Measurements from ENCODE around the gene MYOF.
"Not testable (repeated sequence)": the region's sequence is repeated elsewhere in the genome, so short reads cannot be mapped to it uniquely, and the experiment has no call there.

Gene MYOF

GRCh38 chr10:93422118-93422517 lies 60.0 kb downstream of the MYOF start:
- no peak for DNase-seq (ENCODE audit: low read depth)

GRCh38 chr10:93420944-93421825 lies 60.9 kb downstream of the MYOF start:
- no peak for DNase-seq (ENCODE audit: low read depth)

- DNase-seq (ENCODE audit: low read depth): no peak
These were observed 62.0 kb downstream of the MYOF start for GRCh38 chr10:93420091-93420490.

- DNase-seq (ENCODE audit: low read depth): not testable (repeated sequence)
These were observed 63.1 kb downstream of the MYOF start for GRCh38 chr10:93419016-93419415.

GRCh38 chr10:93417921-93418320 lies 64.2 kb downstream of the MYOF start:
- no peak for DNase-seq (ENCODE audit: low read depth)

DNA sequence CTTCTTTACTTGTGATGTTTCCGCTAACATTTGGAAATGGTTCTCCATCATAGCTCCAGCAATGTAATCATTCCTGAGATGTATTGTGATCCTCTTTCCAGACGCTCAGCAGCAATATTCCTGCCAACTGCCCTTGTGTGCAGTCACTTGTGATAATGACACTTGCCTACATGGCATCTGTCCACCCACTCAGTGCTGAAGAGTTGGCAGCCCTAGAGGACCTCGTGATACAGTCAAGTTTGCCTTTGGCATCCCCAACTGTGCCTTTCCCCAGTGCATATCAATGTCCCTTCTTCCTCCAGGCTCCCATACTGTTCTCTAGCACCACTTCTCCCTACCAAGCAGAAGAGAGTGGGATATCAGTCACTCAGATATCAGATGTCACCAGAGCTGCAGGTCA lies 64.9 kb downstream of the MYOF start:
- DNase-seq (ENCODE audit: low read depth): no peak

DNA sequence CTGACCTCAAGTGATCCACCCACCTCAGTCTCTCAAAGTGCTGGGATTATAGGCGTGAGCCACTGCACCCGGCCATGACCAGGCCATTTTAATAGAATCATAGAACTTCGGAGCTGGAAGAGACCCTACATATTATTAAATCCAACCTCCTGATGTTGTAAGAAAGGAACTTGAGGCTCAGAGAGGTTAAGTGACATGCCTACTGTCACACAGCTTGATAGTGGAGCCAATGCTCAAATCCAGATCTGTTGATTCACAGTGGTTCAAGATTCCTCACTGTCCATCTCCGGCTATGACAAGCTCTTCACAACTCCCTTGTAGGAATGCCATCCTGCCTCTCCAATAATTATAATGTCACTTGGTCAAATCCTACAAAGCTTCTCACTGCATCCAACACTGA lies 65.3 kb downstream of the MYOF start:
- DNase-seq (ENCODE audit: low read depth): no peak

DNA sequence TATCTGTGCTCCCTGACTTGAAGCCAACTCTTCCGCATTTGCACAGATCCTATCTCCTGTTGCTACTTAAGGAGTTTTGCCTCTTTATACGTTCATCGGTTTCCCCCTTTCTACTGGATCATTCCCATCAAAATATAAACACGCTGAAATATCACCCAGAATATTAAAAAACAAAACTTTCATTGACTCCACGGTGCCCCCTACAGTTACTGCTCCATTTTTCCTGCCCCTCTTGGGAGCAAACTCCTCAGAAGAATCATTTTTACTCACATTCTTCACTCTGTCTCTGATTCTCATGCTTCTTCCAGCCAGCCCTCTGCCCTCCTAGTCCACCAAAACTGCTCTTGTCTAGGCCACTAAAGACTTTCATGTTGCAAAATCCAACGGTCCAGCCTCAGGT lies 66.4 kb downstream of the MYOF start:
- no peak for DNase-seq (ENCODE audit: low read depth)

DNA sequence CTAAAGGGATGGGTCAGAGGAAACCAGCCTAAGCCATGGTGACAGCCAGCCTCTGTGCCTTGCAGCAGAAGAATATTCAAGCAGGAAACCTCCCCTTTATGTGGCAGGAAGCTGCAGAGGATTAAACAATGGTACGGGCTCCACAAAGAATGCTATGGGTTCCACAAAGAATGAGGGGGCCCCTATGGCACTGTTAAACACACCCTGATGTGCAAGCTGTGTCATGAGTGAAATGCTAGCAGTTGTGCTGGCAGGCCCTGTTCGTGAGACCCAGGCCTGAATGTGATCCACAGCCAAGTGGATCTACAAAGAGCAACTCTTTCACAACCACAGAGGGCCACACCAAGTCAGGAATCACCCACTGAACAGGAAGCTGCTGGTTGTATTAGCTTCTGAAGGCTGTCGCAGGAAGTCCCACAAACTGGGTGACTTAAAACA lies 68.9 kb downstream of the MYOF start:
- DNase-seq (ENCODE audit: low read depth): no peak

DNA sequence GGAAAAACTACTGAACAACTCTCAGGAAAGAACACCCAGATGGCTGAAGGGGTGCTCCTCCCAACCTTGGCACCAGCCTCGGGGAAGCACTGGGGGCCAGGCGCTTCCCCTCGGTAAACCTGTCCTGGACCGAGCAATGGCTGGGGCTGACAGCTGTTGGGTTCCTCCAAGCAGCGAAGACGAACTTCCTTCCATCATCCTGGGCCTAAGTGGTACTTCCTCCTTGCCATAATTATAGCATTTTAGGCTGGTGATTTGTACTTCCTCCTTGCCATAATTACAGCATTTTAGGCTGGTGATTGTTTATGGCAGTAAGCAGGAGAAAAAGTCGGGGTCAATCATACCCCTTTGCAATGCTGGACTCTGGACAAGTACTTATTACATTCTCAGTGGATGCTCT lies 69.3 kb downstream of the MYOF start:
- DNase-seq (ENCODE audit: low read depth): no peak

DNA sequence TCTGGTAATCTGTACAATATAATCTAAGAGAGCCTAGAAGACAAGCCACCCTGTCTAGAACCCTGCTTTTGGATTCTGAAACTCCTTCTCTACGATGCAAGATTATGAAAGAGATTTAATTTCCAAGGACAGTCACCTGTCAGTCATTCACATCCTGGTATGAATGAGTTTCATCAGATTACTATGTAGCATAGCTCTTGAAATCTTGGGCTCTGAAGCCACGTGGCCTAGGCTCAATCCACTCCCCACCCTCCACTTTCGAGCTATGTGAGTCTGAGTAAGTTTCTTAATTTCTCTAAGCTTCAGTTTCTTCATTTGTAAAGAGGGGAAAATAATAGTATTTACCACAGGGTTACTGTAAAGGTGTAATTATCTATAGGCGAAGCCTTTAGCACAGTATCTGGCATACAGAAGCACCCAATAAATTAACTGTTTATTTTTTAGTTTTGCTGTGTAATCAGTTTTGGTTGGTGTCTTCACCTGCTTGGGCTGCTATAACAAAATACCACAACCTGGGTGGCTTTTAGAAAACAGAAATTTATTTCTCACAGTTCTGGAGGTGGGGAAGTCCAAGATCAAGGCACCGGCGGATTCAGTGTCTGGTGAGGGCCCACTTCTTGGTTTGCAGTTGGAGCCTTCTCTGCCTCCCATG lies 71.3 kb downstream of the MYOF start:
- no peak for DNase-seq (ENCODE audit: low read depth)

DNA sequence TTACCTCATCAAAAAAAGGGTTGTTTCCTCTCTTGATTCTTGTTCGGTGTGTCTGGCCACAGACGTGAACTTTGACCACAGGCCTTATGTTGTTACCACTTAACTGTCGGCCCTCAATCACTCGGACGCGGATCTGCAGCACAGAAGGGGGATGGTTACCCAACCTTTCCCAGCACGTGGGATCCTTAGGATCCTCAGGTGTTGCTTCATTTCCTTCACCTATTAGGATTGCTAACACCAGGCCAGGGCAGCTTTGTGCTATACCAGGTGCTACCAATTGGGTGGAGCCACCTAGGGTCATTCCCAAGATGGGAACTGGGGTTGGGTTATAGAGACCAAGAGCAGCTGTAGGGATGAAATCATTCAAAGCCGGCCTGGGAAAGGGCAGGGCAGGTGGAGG lies 73.4 kb downstream of the MYOF start:
- no peak for DNase-seq (ENCODE audit: low read depth)

DNA sequence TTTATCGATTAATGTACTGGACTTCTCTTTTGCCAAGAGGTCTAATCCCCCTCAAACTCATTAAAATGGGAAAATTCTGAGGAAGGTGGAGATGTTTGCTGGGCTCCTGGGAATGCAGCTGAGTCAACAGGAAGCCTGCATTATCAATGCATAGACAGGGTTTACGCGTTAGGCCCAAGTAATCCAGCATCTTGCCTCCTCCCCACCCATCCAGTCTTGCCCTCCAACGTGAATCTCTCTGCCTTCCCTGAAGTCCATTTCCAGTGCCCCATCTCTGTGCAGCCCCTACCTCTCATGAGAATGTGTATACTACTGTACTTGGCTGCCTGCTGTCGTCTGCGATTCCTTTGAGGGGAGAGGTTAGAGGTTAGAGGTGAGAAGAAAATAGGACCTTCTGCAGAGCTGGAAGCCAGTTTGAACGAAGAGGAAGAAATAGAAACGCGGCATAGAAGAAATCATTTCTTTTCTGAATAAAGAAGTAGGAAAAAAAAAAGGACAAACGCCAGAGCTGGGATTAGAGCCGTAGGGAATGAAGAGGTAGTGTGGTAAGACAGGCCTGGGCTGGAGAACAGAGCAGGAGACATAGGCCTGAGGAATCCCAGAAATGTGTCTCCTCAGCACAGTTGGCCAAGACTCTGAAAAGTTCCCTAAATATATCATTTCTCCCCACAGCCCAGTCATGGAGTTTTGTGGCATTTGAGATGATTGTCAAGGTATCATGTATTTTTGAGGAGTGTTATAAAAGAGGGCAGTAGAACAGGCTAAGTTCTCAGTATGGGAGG lies 75.6 kb downstream of the MYOF start:
- DNase-seq (ENCODE audit: low read depth): no peak

GRCh38 chr10:93404048-93404354 lies 78.1 kb downstream of the MYOF start:
- DNase-seq (ENCODE audit: low read depth): no peak

GRCh38 chr10:93403152-93404047 lies 78.7 kb downstream of the MYOF start:
- DNase-seq (ENCODE audit: low read depth): no peak

- DNase-seq (ENCODE audit: low read depth): no peak
These were observed 79.9 kb downstream of the MYOF start for GRCh38 chr10:93402192-93402591.

DNA sequence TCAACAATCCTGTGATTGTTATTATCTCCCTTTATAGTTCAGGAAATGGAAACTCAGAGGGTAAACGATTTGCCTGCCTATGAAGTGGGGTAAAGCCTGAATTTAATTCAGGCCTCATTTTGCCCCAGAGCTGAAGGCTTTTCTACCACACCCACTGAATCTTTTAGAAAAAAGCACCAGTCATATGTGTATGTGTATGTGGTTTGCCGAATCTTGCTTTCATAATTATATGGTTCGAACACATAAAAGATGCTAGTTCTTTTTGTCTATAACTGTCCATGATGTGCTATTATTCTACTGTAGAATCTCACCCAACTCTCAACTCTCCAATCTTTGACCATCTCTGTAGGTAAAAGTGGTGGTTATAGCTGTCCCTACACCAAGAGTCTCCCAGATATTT lies 83.6 kb downstream of the MYOF start:
- no peak for DNase-seq (ENCODE audit: low read depth)

DNA sequence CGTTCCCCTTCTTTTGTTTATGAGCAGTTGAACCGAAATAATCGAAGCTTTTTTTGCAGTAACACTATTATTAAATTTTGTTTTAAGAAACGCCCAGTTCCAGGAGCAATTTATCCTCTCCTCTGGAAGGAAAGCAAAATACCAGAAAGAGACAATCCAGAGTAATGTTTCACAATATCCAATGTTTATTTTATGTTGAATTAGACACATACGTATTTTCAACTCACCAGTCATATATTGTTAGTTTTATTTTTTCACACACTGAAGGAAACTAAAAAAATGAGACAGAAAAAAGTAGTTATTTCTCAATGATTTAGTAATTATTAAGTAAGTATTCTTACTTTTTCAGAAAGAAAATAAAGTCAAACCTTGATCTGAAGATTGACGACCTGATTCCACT lies 85.1 kb downstream of the MYOF start:
- no peak for DNase-seq (ENCODE audit: low read depth)

- no peak for DNase-seq (ENCODE audit: low read depth)
These were observed 88.9 kb downstream of the MYOF start for GRCh38 chr10:93393211-93393610.

DNA sequence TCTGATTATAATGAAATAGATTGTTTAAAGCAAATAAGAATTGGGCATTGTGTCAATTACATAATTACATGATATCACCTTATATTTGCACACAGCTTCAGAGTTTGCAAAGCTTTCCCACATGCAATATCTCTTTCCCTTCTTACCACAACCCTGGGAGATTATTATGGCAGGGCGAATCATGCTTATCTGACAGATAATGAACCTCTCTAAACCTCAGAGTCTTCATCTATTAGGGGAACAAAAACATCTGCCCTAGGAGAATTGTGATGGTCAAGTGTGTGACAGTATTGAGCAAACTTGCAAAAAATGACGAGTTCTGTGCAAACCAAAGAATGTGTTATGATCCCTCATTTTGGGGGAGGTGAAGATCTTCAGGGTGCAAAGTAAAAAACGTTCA lies 90.0 kb downstream of the MYOF start:
- DNase-seq (ENCODE audit: low read depth): no peak

- peak; percentile 44 for DNase-seq (ENCODE audit: low read depth)
These were observed 91.6 kb downstream of the MYOF start for GRCh38 chr10:93390306-93391090.

All from stromal cell of bone marrow (primary cell).